Activated CD8-positive, alpha-beta memory T cell treated with anti-CD3 and anti-CD28 coated beads for 1 hour (primary cell): Measurements from ENCODE around the gene EIF2S2.

Experiments used
- DNase-seq, 2 donors: peaks; one replicate each; pipeline ENCODE4 v3.0.0-alpha.2; 2020; ENCODE audit warnings: low read depth in 1 of 2; ENCODE audit errors: extremely low read depth in 1 of 2

Gene EIF2S2

GRCh38 chr20:34089655-34090345, 22.2 kb downstream of the EIF2S2 start:
- no peak for DNase-seq

- DNase-seq = no peak
These were observed 22.9 kb downstream of the EIF2S2 start for GRCh38 chr20:34089175-34089479.

- DNase-seq = no peak
These were observed 23.5 kb downstream of the EIF2S2 start for GRCh38 chr20:34088305-34089174.

- no peak for DNase-seq
These were observed 26.5 kb downstream of the EIF2S2 start for GRCh38 chr20:34085544-34086040.

GRCh38 chr20:34084227-34084923, 27.7 kb downstream of the EIF2S2 start:
- no peak for DNase-seq

GRCh38 chr20:34083781-34084180, 28.3 kb downstream of the EIF2S2 start:
- no peak for DNase-seq

- no peak for DNase-seq
These were observed 28.9 kb downstream of the EIF2S2 start for GRCh38 chr20:34083137-34083536.

- DNase-seq = no peak
These were observed 29.7 kb downstream of the EIF2S2 start for GRCh38 chr20:34082232-34082887.

- DNase-seq = no peak
These were observed 32.2 kb downstream of the EIF2S2 start for GRCh38 chr20:34079818-34080217.

- DNase-seq = no peak
These were observed 33.5 kb downstream of the EIF2S2 start for GRCh38 chr20:34078540-34078939.

- DNase-seq = no peak
These were observed 35.1 kb downstream of the EIF2S2 start for GRCh38 chr20:34076952-34077351.

GRCh38 chr20:34075647-34076046, 36.4 kb downstream of the EIF2S2 start:
- no peak for DNase-seq

GRCh38 chr20:34074101-34074760, 37.8 kb downstream of the EIF2S2 start:
- no peak for DNase-seq

GRCh38 chr20:34072778-34073177, 39.3 kb downstream of the EIF2S2 start:
- DNase-seq = no peak

GRCh38 chr20:34072076-34072475, 40.0 kb downstream of the EIF2S2 start:
- DNase-seq = no peak

- no peak for DNase-seq
These were observed 41.2 kb downstream of the EIF2S2 start for GRCh38 chr20:34070859-34071258.

GRCh38 chr20:34070079-34070439, 42.0 kb downstream of the EIF2S2 start:
- no peak for DNase-seq

GRCh38 chr20:34069341-34070078, 42.5 kb downstream of the EIF2S2 start:
- DNase-seq = peak; percentile 12 to 27

- no peak for DNase-seq
These were observed 44.0 kb downstream of the EIF2S2 start for GRCh38 chr20:34068001-34068400.
